Measurements from ENCODE around the gene OPA3. TPM values are rescaled to one million over a fixed set of nuclear protein-coding genes. Genes with fewer than 3 reads are reported as not detected.
A peak's percentile ranks its signal among the peaks of the same experiment; 100 is the strongest.

Gene OPA3
- total RNA-seq, 1 donor from 2014 or later = 24.5 TPM

DNA sequence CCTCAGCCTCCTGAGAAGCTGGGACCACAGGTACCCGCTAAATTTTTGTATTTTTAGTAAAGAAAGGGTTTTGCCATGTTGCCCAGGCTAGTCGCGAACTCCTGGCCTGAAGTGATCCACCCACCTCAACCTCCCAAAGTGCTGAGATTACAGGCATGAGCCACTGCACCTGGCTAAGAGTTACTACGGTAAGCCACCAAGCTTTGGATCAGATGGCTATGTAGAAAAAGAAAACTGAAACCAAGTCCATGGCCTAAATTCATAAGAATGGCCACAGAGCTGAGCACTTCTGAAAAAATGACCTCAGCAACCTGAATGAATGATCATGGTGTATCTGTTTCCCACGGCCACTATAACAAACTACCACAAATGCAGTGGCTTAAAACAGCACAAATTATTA lies 9.4 kb downstream of the OPA3 start:
- intact Hi-C loops (cut with DNase I) = loop anchor here (10.0 kb wide), 1 partner anchor 70 kb away; no protein-coding TSS in a partner anchor
- no peak for DNase-seq (ENCODE audit: missing footprints)
- no peak for ATAC-seq

DNA sequence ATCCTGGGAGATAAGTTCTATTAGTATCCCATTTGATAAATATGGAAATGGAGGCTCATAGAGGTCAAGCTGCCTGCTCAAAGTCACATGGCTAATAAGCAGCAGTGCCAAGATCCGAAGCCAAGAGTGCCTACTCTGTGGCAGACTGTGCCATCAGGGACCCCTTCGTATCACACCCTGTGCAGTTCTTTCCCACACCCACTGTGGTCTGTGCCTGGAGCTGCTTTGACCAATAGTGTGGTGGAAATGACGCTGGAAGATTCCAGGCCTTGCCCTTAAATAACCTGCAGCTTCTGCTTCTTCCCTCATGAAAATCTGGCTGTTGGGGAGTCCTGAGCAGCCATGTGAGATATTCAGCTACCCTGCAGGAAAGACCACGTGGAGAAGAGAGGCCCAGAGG lies 10.1 kb downstream of the OPA3 start:
- intact Hi-C loops (cut with DNase I) = loop anchor here (10.0 kb wide), 1 partner anchor 70 kb away; no protein-coding TSS in a partner anchor
- ATAC-seq (peak; percentile 4), DNase-seq (ENCODE audit: missing footprints) (no peak)

GRCh38 chr19:45571457-45572220 lies 13.0 kb downstream of the OPA3 start:
- DNase-seq (ENCODE audit: missing footprints) (no peak), ATAC-seq (peak; percentile 51)
- intact Hi-C loops (cut with DNase I) = loop anchor here (10.0 kb wide), 1 partner anchor 73 kb away; no protein-coding TSS in a partner anchor

DNA sequence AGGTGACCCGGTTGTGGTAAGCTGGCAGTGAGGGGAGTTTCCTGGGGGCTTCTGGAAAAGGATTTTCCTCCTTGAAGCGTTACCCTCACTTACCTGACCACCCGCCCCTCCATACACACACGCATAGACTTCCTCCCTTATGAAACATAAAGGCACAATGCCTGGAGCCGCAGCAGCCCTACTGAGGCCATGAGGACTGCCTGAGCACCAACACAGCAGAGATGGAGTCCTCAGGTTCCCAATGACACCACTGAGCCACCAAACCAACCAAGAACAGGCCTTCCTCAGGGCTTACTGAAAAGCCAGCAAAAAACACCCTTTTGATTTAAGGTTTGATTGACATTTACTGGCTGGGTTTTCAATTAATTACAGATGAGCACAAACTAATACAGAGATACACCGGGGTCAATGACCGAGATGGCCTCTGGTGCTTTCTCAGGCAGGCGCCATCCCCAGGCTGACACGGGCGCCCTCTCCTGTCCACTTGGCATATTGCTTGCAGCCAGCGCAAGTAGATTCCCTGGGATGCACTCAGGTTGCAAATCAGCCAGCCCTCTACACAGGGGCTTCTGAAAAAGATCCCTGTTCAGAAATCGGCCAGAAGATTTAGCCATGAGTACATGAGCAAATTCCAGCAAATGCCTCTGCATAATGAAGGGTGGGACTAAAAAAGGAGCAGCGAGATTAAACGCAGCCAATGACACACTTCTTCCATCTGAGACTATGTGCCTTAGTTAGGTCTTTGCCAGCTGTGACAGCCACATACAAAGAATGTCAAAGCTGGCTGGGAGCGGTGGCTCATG lies 14.8 kb downstream of the OPA3 start:
- intact Hi-C loops (cut with DNase I) = loop anchor here (10.0 kb wide), 1 partner anchor 75 kb away; no protein-coding TSS in a partner anchor
- ATAC-seq = peak; percentile 63

GRCh38 chr19:45568732-45569131 lies 15.9 kb downstream of the OPA3 start:
- ATAC-seq (peak; percentile 60), DNase-seq (ENCODE audit: missing footprints) (no peak)
- intact Hi-C loops (cut with DNase I) = no loop called here

More for the DNA sequence above, 14.8 kb downstream of the OPA3 start:
- peak; percentile 78 for DNase-seq (ENCODE audit: missing footprints)

DNA sequence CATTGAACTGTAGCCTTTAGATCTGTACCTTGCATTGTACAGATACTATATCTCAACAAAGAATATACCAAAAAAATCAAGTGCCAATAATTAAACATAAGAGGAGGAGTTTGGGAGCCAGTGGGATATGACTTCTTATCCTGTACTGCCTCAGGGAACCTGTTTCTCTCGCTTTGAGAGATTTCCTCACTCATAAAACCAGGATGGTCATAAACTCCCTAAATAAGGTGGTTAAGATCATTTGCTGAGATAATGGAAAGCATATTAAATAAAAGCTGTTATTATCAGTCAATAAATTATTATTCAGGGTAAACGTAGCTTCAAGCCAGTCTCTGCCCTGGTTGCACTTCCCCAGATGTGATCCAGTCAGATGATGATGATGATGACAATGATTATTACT lies 17.0 kb downstream of the OPA3 start:
- ATAC-seq (no peak), DNase-seq (ENCODE audit: missing footprints) (no peak)
- intact Hi-C loops (cut with DNase I) = no loop called here

GRCh38 chr19:45564131-45564780 lies 20.3 kb downstream of the OPA3 start:
- intact Hi-C loops (cut with DNase I) = no loop called here
- DNase-seq (ENCODE audit: missing footprints) = no peak
- ATAC-seq = no peak

DNA sequence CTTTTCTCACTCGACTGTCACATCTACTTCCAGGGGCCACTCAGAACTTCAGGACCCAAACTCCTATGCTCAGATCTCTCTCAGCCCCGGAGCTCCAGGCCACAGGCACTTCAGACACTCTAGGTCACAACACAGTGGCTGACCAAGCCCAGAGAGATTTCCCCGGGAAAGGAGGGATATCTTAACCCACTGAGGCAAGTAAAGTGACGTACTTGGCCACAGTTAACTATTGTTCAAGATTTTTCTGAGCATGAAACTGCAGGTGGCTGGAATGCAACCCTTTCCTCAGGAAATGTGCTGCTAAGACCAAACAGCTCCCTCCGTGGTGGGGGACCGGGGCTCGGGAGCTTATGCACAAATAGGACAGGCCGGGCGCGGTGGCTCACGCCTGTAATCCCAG lies 23.9 kb downstream of the OPA3 start:
- intact Hi-C loops (cut with DNase I) = no loop called here
- no peak for ATAC-seq

GRCh38 chr19:45560038-45560437 lies 24.6 kb downstream of the OPA3 start:
- intact Hi-C loops (cut with DNase I) = no loop called here

More for the DNA sequence above, 23.9 kb downstream of the OPA3 start:
- DNase-seq (ENCODE audit: missing footprints) = no peak

DNA sequence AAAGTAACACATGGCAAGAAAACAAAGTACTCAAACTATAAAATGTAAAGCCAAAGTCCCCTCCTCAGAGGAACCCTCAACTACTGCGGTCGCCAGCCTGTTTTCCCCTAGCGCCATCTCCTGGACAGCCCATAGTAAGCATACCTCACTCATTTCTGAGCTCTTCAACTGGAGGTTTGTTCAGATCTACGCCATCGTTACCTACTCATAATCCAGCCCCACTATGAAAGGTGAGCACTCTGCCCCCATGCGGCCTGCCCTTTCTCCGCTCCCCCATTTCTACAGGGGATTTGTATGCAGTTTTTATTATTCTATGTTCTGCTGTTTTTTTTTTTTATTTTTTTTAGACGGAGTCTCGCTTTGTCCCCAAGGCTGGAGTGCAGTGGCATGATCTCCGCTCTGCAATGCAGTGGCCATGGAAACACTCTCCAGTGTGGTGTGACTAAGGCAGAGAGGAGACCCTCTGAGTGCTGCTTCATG lies 26.2 kb downstream of the OPA3 start:
- intact Hi-C loops (cut with DNase I) = loop anchor here (5.0 kb wide), 1 partner anchor 36 kb away; no protein-coding TSS in a partner anchor
- DNase-seq (ENCODE audit: missing footprints) = no peak
- no peak for ATAC-seq

More at GRCh38 chr19:45560038-45560437, 24.6 kb downstream of the OPA3 start:
- ATAC-seq (no peak), DNase-seq (ENCODE audit: missing footprints) (no peak)

DNA sequence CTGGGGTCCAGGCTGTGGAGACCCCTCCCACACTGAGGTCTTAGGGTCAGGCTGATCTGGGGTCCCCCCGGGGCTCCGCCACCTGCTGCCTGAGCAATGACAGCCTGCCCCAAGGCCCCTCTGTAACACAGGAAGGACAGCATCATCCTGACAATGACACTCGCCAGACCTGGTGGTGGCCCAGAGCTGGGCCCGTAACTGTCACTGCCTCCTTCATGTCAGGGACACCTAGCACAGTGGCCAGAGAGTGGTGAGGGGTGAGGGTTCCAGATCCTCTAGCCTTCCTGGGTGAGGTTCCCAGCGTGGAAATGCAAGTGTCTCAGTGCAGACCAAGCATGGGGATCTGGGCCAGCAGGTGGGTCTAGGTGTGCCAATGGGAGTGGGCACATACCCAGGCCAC lies 27.8 kb downstream of the OPA3 start:
- intact Hi-C loops (cut with DNase I) = loop anchor here (5.0 kb wide), 1 partner anchor 35 kb away; no protein-coding TSS in a partner anchor
- no peak for DNase-seq (ENCODE audit: missing footprints)
- peak; percentile 84 for ATAC-seq

DNA sequence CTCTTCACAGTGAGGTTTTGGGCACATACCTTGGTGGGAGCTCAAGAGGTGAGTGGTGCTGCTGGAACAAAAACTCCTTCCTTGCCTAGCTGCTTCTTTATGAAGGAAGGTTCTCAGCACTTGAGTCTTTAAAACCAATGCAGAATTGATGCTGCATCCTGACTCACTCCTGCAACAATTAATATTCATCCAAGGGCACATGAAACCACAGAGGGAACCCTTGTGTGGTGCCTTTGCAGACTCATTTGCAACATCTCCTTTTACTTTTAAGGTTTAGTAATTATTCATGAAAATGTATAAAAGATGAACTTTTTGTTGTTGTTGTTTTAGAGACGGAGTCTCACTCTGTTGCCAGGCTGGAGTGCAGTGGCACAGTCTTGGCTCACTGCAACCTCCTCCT lies 30.1 kb downstream of the OPA3 start:
- ATAC-seq (no peak), DNase-seq (ENCODE audit: missing footprints) (no peak)
- intact Hi-C loops (cut with DNase I) = no loop called here

GRCh38 chr19:45553464-45553863 lies 31.1 kb downstream of the OPA3 start:
- intact Hi-C loops (cut with DNase I) = no loop called here
- DNase-seq (ENCODE audit: missing footprints) = no peak
- ATAC-seq = no peak

GRCh38 chr19:45547965-45548609 lies 36.5 kb downstream of the OPA3 start:
- no peak for DNase-seq (ENCODE audit: missing footprints)
- intact Hi-C loops (cut with DNase I) = no loop called here
- ATAC-seq = no peak

- no peak for ATAC-seq
- no peak for DNase-seq (ENCODE audit: missing footprints)
Observed at GRCh38 chr19:45547211-45547770, 37.3 kb downstream of the OPA3 start.

GRCh38 chr19:45542234-45542668 lies 42.4 kb downstream of the OPA3 start:
- no peak for DNase-seq (ENCODE audit: missing footprints)
- no peak for ATAC-seq
- intact Hi-C loops (cut with DNase I) = no loop called here

More at GRCh38 chr19:45547211-45547770, 37.3 kb downstream of the OPA3 start:
- intact Hi-C loops (cut with DNase I) = no loop called here

DNA sequence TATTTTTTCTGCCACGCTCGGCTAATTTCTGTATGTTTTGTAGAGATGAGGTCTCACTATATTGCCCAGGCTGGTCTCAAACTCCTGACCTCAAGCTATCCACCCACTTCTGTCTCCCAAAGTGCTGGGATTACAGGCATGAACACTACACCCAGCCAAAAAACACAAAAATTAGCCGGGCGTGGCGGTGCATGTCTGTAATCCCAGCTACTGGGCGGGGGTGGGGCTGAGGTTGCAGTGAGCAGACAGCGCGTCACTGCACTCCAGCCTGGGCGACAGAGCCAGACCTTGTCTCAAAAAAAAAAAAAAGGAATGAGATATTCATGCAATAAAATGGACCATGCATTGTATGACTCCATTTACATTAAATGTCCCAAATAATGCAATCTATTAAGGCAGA lies 45.1 kb downstream of the OPA3 start:
- ATAC-seq (no peak), DNase-seq (ENCODE audit: missing footprints) (no peak)
- intact Hi-C loops (cut with DNase I) = no loop called here

GRCh38 chr19:45531349-45531748 lies 53.3 kb downstream of the OPA3 start:
- DNase-seq (ENCODE audit: missing footprints) (no peak), ATAC-seq (no peak)
- intact Hi-C loops (cut with DNase I) = no loop called here
